HG03159 (cell line): ENCODE results near the gene ZNF516.

ENCODE experiments used
- ATAC-seq: cut with Tn5 transposase; IDR thresholded peaks from one replicate; pipeline ENCODE4 v1.9.1; 2021; ENCODE audit warnings: mild to moderate bottlenecking, moderate library complexity; ENCODE audit not compliant: unreplicated experiment

The ZNF516 gene

GRCh38 chr18:76514573-76514972, 19.5 kb upstream of the ZNF516 start:
- no peak for ATAC-seq

- no peak for ATAC-seq
Measured at GRCh38 chr18:76507830-76508385, 12.9 kb upstream of the ZNF516 start.

- ATAC-seq, result no peak
Measured at GRCh38 chr18:76506974-76507764, 12.1 kb upstream of the ZNF516 start.

GRCh38 chr18:76506395-76506794, 11.4 kb upstream of the ZNF516 start:
- ATAC-seq, result no peak

- ATAC-seq, result no peak
Measured at GRCh38 chr18:76505614-76506013, 10.6 kb upstream of the ZNF516 start.

- no peak for ATAC-seq
Measured at GRCh38 chr18:76504749-76505148, 9.7 kb upstream of the ZNF516 start.

GRCh38 chr18:76503649-76504386, 8.8 kb upstream of the ZNF516 start:
- no peak for ATAC-seq

GRCh38 chr18:76502551-76502950, 7.5 kb upstream of the ZNF516 start:
- ATAC-seq, result no peak

- peak; percentile 90 for ATAC-seq
Measured at GRCh38 chr18:76499637-76500340, 4.7 kb upstream of the ZNF516 start.

- ATAC-seq, result no peak
Measured at GRCh38 chr18:76499021-76499420, 4.0 kb upstream of the ZNF516 start.

- ATAC-seq, result no peak
Measured at GRCh38 chr18:76498064-76498463, 3.0 kb upstream of the ZNF516 start.

- no peak for ATAC-seq
Measured at GRCh38 chr18:76497021-76497420, 2.0 kb upstream of the ZNF516 start.

- no peak for ATAC-seq
Measured at GRCh38 chr18:76496194-76496890, 1.3 kb upstream of the ZNF516 start.

- peak; percentile 17 for ATAC-seq
Measured at GRCh38 chr18:76495435-76496193, 572 bp upstream of the ZNF516 start.

- ATAC-seq, result no peak
Measured at GRCh38 chr18:76494231-76495005, 624 bp downstream of the ZNF516 start.

- peak; percentile 6 for ATAC-seq
Measured at GRCh38 chr18:76493213-76494161, 1.6 kb downstream of the ZNF516 start.

GRCh38 chr18:76492669-76493212, 2.3 kb downstream of the ZNF516 start:
- ATAC-seq, result peak; percentile 65
